Measurements from ENCODE around the gene GPR87. TPM values are rescaled to one million over a fixed set of nuclear protein-coding genes. Genes with fewer than 3 reads are reported as not detected.
A peak's percentile ranks its signal among the peaks of the same experiment; 100 is the strongest.

GPR87 gene
- total RNA-seq, 1 experiment from 2014 or later, result 15.5 TPM

GRCh38 chr3:151330379-151330778 lies 13.8 kb upstream of the GPR87 start:
- no peak for DNase-seq
- no peak overlapping the region for H3K4me2 ChIP-seq
- H2AFZ ChIP-seq, result no peak overlapping the region
- H3K27ac ChIP-seq, result no peak overlapping the region
- H3K9me3 ChIP-seq (ENCODE audit: insufficient read depth, low read depth), result no peaks in the 10 kb centered on the region
- H3K36me3 ChIP-seq (ENCODE audit: low read depth), result no peaks in the 10 kb centered on the region
- ChIA-PET CTCF (no interaction called here), POLR2A (ENCODE audit: unreplicated experiment) (no interaction called here)
- no peaks in the 10 kb centered on the region for H4K20me1 ChIP-seq (ENCODE audit: insufficient read depth)
- no peaks in the 10 kb centered on the region for H3K9me2 ChIP-seq (ENCODE audit: insufficient read depth)
- TF ChIP-seq, protein P1, sequence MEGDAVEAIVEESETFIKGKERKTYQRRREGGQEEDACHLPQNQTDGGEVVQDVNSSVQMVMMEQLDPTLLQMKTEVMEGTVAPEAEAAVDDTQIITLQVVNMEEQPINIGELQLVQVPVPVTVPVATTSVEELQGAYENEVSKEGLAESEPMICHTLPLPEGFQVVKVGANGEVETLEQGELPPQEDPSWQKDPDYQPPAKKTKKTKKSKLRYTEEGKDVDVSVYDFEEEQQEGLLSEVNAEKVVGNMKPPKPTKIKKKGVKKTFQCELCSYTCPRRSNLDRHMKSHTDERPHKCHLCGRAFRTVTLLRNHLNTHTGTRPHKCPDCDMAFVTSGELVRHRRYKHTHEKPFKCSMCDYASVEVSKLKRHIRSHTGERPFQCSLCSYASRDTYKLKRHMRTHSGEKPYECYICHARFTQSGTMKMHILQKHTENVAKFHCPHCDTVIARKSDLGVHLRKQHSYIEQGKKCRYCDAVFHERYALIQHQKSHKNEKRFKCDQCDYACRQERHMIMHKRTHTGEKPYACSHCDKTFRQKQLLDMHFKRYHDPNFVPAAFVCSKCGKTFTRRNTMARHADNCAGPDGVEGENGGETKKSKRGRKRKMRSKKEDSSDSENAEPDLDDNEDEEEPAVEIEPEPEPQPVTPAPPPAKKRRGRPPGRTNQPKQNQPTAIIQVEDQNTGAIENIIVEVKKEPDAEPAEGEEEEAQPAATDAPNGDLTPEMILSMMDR (conservative IDR thresholded peaks at IDR 0.05), result no peak
- TF ChIP-seq EZH2 (IDR thresholded peaks at IDR 0.05; ENCODE audit: low read depth), result no peak
- peaks cover 14% of the 10 kb centered on the region for H3K4me1 ChIP-seq (replicated peaks; ENCODE audit: insufficient read depth)
- peaks cover 7% of the 10 kb centered on the region for H3F3A ChIP-seq (ENCODE audit: insufficient read depth, low read depth)
- BruUV-seq (replicated peaks), result no TSS peak
- intact Hi-C loops (cut with micrococcal nuclease; ENCODE audit: unreplicated experiment), result no loop called here
- H3K27me3 ChIP-seq (ENCODE audit: insufficient read depth, low read depth), result no peaks in the 10 kb centered on the region
- H3K4me3 ChIP-seq, result no peak overlapping the region
- no peaks in the 10 kb centered on the region for H3K79me2 ChIP-seq (ENCODE audit: low read depth)

- H3K27me3 ChIP-seq (ENCODE audit: insufficient read depth, low read depth), result no peaks in the 10 kb centered on the region
- H3K4me1 ChIP-seq (replicated peaks; ENCODE audit: insufficient read depth), result peaks cover 14% of the 10 kb centered on the region
- peak within 1 kb of the TSS; percentile 16; the same call in 1 of the 2 replicates for H3K4me3 ChIP-seq
- peak within 1 kb of the TSS; percentile 61 for H3K4me2 ChIP-seq
- DNase-seq, result no peak
- no TSS peak for BruUV-seq (replicated peaks)
- H3K36me3 ChIP-seq (ENCODE audit: low read depth), result no peaks in the 10 kb centered on the region
- no peaks in the 10 kb centered on the region for H3K9me3 ChIP-seq (ENCODE audit: insufficient read depth, low read depth)
- H3K9me2 ChIP-seq (ENCODE audit: insufficient read depth), result no peaks in the 10 kb centered on the region
- no peaks in the 10 kb centered on the region for H3K79me2 ChIP-seq (ENCODE audit: low read depth)
- H4K20me1 ChIP-seq (ENCODE audit: insufficient read depth), result no peaks in the 10 kb centered on the region
- intact Hi-C loops (cut with micrococcal nuclease; ENCODE audit: unreplicated experiment), result no loop called here
- peak within 1 kb of the TSS; percentile 74 for H2AFZ ChIP-seq
- ChIA-PET POLR2A (ENCODE audit: unreplicated experiment) (no interaction called here), CTCF (no interaction called here)
- no peak for TF ChIP-seq EZH2 (IDR thresholded peaks at IDR 0.05; ENCODE audit: low read depth)
- TF ChIP-seq, protein P1 (conservative IDR thresholded peaks at IDR 0.05), result no peak
- peak within 1 kb of the TSS; percentile 14 for H3K27ac ChIP-seq
- peaks cover 7% of the 10 kb centered on the region for H3F3A ChIP-seq (ENCODE audit: insufficient read depth, low read depth)
Observed at GRCh38 chr3:151329363-151329762, 12.7 kb upstream of the GPR87 start, which contains the start of gene P2RY13. Gene P2RY13 (minus strand): TSS chr3:151329549. CDS start chr3:151329528, 21 bp downstream.

GRCh38 chr3:151328298-151328995 lies 11.8 kb upstream of the GPR87 start:
- H4K20me1 ChIP-seq (ENCODE audit: insufficient read depth), result no peaks in the 10 kb centered on the region
- peak overlapping the region; percentile 61 for H3K4me2 ChIP-seq
- CTCF ChIA-PET, result interaction anchor here (0.6 to 2.8 kb wide), 7 partner anchors 12 to 537 kb away, joined by 3 to 16 read pairs (median 3); partner anchors contain the start of gene GPR87
- intact Hi-C loops (cut with micrococcal nuclease; ENCODE audit: unreplicated experiment), result no loop called here
- no TSS peak for BruUV-seq (replicated peaks)
- no peaks in the 10 kb centered on the region for H3K9me2 ChIP-seq (ENCODE audit: insufficient read depth)
- no peaks in the 10 kb centered on the region for H3K27me3 ChIP-seq (ENCODE audit: insufficient read depth, low read depth)
- DNase-seq, result peak in 1 of 2 experiments; percentile 58
- peaks cover 14% of the 10 kb centered on the region for H3K4me1 ChIP-seq (replicated peaks; ENCODE audit: insufficient read depth)
- H3K27ac ChIP-seq, result peak overlapping the region; percentile 14
- TF ChIP-seq, protein P1 (conservative IDR thresholded peaks at IDR 0.05), result no peak
- no peak for TF ChIP-seq EZH2 (IDR thresholded peaks at IDR 0.05; ENCODE audit: low read depth)
- H3K36me3 ChIP-seq (ENCODE audit: low read depth), result no peaks in the 10 kb centered on the region
- POLR2A ChIA-PET (ENCODE audit: unreplicated experiment), result interaction anchor here (0.9 kb wide), 1 partner anchor 12 kb away, joined by 18 read pairs; the partner anchor contains the start of gene GPR87
- peaks cover 7% of the 10 kb centered on the region for H3F3A ChIP-seq (ENCODE audit: insufficient read depth, low read depth)
- no peaks in the 10 kb centered on the region for H3K9me3 ChIP-seq (ENCODE audit: insufficient read depth, low read depth)
- H3K4me3 ChIP-seq, result peak overlapping the region; percentile 16; the same call in 1 of the 2 replicates
- no peaks in the 10 kb centered on the region for H3K79me2 ChIP-seq (ENCODE audit: low read depth)
- peak overlapping the region; percentile 74 for H2AFZ ChIP-seq

Data from PC-9 (cell line).